DND-41 (cell line): ENCODE measurements around the gene AGAP1.

Experiments
- ATAC-seq: fragments of 200-7000 bp; cut with Tn5 transposase; 3 replicates; pipeline ENCODE4 v1.9.1; 2021; ENCODE audit warnings: low read depth; ENCODE audit not compliant: insufficient read depth
- DNase-seq: peaks from one replicate; pipeline ENCODE4 v3.0.0-alpha.2; 2020
- H2AFZ ChIP-seq: 2 replicates; pipeline ENCODE4 v1.6.0; 2012; ENCODE audit warnings: low read depth, low read length
- H3K27ac ChIP-seq: 2 replicates; pipeline ENCODE4 v1.5.1; 2012; ENCODE audit warnings: low read length, inconsistent platforms
- H3K27me3 ChIP-seq: fragments of 200-600 bp; sonication (generic); 2 replicates; pipeline ENCODE4 v1.6.0; 2012; ENCODE audit warnings: low read length, mild to moderate bottlenecking, inconsistent platforms; ENCODE audit not compliant: insufficient read depth, poor library complexity
- H3K36me3 ChIP-seq: 2 replicates; pipeline ENCODE4 v1.5.1; 2012; ENCODE audit warnings: low read length, inconsistent platforms; ENCODE audit not compliant: insufficient read depth
- H3K4me1 ChIP-seq: 2 replicates; pipeline ENCODE4 v1.5.1; 2012; ENCODE audit warnings: mild to moderate bottlenecking, low read length; ENCODE audit not compliant: insufficient read depth
- H3K4me2 ChIP-seq: 2 replicates; pipeline ENCODE4 v1.6.0; 2012; ENCODE audit warnings: mild to moderate bottlenecking, moderate library complexity, low read length, inconsistent platforms; ENCODE audit not compliant: insufficient read depth
- H3K4me3 ChIP-seq, 2 experiments: fragments of 200-600 bp in 1 of 2; shearing (Covaris generic) in 1 of 2; 2 replicates each; pipeline ENCODE4 v1.5.1; 2012 to 2016; ENCODE audit warnings: inconsistent platforms in 2 of 2, low read length in 2 of 2, mild to moderate bottlenecking in 2 of 2, low read depth in 1 of 2, moderate library complexity in 1 of 2
- H3K79me2 ChIP-seq: 2 replicates; pipeline ENCODE4 v1.6.0; 2012; ENCODE audit warnings: low read length, inconsistent platforms; ENCODE audit not compliant: insufficient read depth
- H3K9ac ChIP-seq: 2 replicates; pipeline ENCODE4 v1.6.0; 2012; ENCODE audit warnings: low read depth, mild to moderate bottlenecking, inconsistent platforms, low read length, moderate library complexity
- H3K9me3 ChIP-seq: 2 replicates; pipeline ENCODE4 v1.5.1; 2012; ENCODE audit warnings: low read length, moderate library complexity, mild to moderate bottlenecking, inconsistent platforms; ENCODE audit not compliant: insufficient read depth, severe bottlenecking
- H4K20me1 ChIP-seq: 2 replicates; pipeline ENCODE4 v1.6.0; 2012; ENCODE audit warnings: low read length; ENCODE audit not compliant: insufficient read depth
- EZH2 ChIP-seq: IDR thresholded peaks from 3 replicates; pipeline ENCODE4 v1.6.1; 2012; ENCODE audit warnings: borderline replicate concordance, low read depth, mild to moderate bottlenecking, moderate library complexity, low read length, inconsistent platforms; ENCODE audit not compliant: severe bottlenecking
- TF ChIP-seq, protein P1 (sequence below): IDR thresholded peaks from 2 replicates; pipeline ENCODE4 v1.5.1; 2012; ENCODE audit warnings: borderline replicate concordance, low read length, moderate library complexity, mild to moderate bottlenecking; ENCODE audit not compliant: poor library complexity, severe bottlenecking; ENCODE audit errors: extremely low read depth

The AGAP1 gene

DNA sequence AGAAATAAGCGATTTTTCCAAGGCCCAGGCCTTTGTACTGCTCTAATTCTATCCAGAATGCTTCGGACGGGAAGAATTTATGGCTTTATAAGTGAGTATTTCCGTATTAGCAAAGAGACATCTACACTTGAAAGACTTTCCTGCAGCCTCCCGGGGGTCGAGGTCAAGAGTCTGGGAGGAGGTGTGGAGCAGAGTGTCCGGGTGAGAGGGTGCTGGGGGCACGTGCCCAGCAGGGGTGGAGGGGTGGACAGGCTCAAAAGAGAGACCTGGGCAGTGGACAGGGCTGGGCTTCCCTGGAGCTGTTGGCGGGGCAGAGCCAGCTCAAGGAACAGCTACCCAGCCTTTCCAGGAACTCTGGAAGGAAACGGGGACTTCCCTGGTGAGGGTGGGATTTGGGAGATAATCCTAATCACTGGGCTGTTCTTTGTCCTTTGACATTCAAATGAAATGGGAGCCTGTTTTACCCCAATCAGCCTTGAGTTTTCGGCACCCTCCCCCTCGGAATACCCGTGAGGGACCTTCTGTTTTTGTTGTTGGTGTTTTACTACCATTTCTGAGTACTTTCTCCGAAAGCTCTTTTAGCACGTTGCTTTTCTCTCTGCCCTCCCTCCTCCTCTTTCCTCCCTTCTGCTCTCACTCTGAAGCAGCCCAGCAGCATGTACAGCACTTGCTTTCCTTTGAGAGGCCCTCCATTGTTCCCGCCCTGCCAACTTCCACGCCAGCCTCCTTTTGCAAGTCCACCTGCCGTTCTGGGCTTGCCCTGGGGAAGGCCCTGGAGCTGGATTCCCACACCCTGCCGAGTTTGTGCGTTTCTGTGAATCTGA lies 164.7 kb downstream of the AGAP1 start:
- no peaks in the 10 kb centered on the region for H3K36me3 ChIP-seq
- no peak overlapping the region for H2AFZ ChIP-seq
- no peak overlapping the region for H3K27ac ChIP-seq
- peaks cover 12% of the 10 kb centered on the region for H3K27me3 ChIP-seq
- no peak for ATAC-seq
- H3K9ac ChIP-seq: no peak overlapping the region
- H3K4me1 ChIP-seq: no peaks in the 10 kb centered on the region
- H4K20me1 ChIP-seq: no peaks in the 10 kb centered on the region
- DNase-seq: no peak
- TF ChIP-seq, protein P1, sequence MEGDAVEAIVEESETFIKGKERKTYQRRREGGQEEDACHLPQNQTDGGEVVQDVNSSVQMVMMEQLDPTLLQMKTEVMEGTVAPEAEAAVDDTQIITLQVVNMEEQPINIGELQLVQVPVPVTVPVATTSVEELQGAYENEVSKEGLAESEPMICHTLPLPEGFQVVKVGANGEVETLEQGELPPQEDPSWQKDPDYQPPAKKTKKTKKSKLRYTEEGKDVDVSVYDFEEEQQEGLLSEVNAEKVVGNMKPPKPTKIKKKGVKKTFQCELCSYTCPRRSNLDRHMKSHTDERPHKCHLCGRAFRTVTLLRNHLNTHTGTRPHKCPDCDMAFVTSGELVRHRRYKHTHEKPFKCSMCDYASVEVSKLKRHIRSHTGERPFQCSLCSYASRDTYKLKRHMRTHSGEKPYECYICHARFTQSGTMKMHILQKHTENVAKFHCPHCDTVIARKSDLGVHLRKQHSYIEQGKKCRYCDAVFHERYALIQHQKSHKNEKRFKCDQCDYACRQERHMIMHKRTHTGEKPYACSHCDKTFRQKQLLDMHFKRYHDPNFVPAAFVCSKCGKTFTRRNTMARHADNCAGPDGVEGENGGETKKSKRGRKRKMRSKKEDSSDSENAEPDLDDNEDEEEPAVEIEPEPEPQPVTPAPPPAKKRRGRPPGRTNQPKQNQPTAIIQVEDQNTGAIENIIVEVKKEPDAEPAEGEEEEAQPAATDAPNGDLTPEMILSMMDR: no peak
- no peak for TF ChIP-seq EZH2
- no peak overlapping the region for H3K4me2 ChIP-seq
- H3K79me2 ChIP-seq: no peaks in the 10 kb centered on the region
- H3K9me3 ChIP-seq: no peaks in the 10 kb centered on the region
- no peak overlapping the region for H3K4me3 ChIP-seq

GRCh38 chr2:235659767-235660322 lies 166.0 kb downstream of the AGAP1 start:
- no peak overlapping the region for H3K27ac ChIP-seq
- TF ChIP-seq, protein P1: no peak
- TF ChIP-seq EZH2: no peak

GRCh38 chr2:235660484-235661082 lies 166.7 kb downstream of the AGAP1 start:
- Histone ChIP-seq H3K27me3 (peaks cover 12% of the 10 kb centered on the region), H3K4me1 (peaks cover 2% of the 10 kb centered on the region), H3K9ac (no peak overlapping the region), H3K27ac (no peak overlapping the region), H3K79me2 (no peaks in the 10 kb centered on the region), H2AFZ (no peak overlapping the region), H3K4me2 (no peak overlapping the region), H4K20me1 (no peaks in the 10 kb centered on the region), H3K4me3 (no peak overlapping the region), H3K9me3 (no peaks in the 10 kb centered on the region), H3K36me3 (no peaks in the 10 kb centered on the region)
- ATAC-seq: no peak
- TF ChIP-seq, protein P1: no peak
- TF ChIP-seq EZH2: no peak
- no peak for DNase-seq

More at GRCh38 chr2:235659767-235660322, 166.0 kb downstream of the AGAP1 start:
- H4K20me1 ChIP-seq: no peaks in the 10 kb centered on the region
- no peaks in the 10 kb centered on the region for H3K79me2 ChIP-seq
- H3K4me3 ChIP-seq: no peak overlapping the region
- H3K9ac ChIP-seq: no peak overlapping the region
- H3K36me3 ChIP-seq: no peaks in the 10 kb centered on the region
- no peak for DNase-seq
- no peak for ATAC-seq
- H3K9me3 ChIP-seq: no peaks in the 10 kb centered on the region
- no peak overlapping the region for H3K4me2 ChIP-seq
- no peak overlapping the region for H2AFZ ChIP-seq
- no peaks in the 10 kb centered on the region for H3K4me1 ChIP-seq
- H3K27me3 ChIP-seq: peaks cover 12% of the 10 kb centered on the region
